HG03558 (cell line): ENCODE measurements around the gene OBSL1.

Experiments used
- ATAC-seq: cut with Tn5 transposase; IDR thresholded peaks from one replicate; pipeline ENCODE4 v1.9.1; 2021; ENCODE audit warnings: moderate number of reproducible peaks; ENCODE audit not compliant: unreplicated experiment; ENCODE audit errors: extremely low read depth

Gene OBSL1

GRCh38 chr2:219516888-219517287 lies 54.5 kb downstream of the OBSL1 start:
- ATAC-seq: no peak

- ATAC-seq: no peak
These were observed 55.3 kb downstream of the OBSL1 start for GRCh38 chr2:219515874-219516629.

GRCh38 chr2:219514836-219515235 lies 56.5 kb downstream of the OBSL1 start:
- no peak for ATAC-seq

- ATAC-seq: no peak
These were observed 57.1 kb downstream of the OBSL1 start, which contains the start of gene ASIC4 for GRCh38 chr2:219514196-219514761. TSS of gene ASIC4 (plus strand) at chr2:219514482. CDS start at chr2:219514725, 243 bp downstream.

- ATAC-seq: no peak
These were observed 57.6 kb downstream of the OBSL1 start for GRCh38 chr2:219513787-219514186.

- ATAC-seq: no peak
These were observed 58.7 kb downstream of the OBSL1 start for GRCh38 chr2:219512524-219513216.

- ATAC-seq: no peak
These were observed 59.6 kb downstream of the OBSL1 start for GRCh38 chr2:219511547-219512325.

- ATAC-seq: no peak
These were observed 60.7 kb downstream of the OBSL1 start for GRCh38 chr2:219510512-219511135.

GRCh38 chr2:219509780-219510511 lies 61.4 kb downstream of the OBSL1 start:
- ATAC-seq: no peak

- no peak for ATAC-seq
These were observed 62.2 kb downstream of the OBSL1 start for GRCh38 chr2:219508971-219509779.

GRCh38 chr2:219508444-219508734 lies 63.0 kb downstream of the OBSL1 start:
- no peak for ATAC-seq

- ATAC-seq: no peak
These were observed 63.5 kb downstream of the OBSL1 start for GRCh38 chr2:219507581-219508443.

- ATAC-seq: no peak
These were observed 64.4 kb downstream of the OBSL1 start for GRCh38 chr2:219506802-219507526.

GRCh38 chr2:219506153-219506801 lies 65.1 kb downstream of the OBSL1 start:
- ATAC-seq: no peak

GRCh38 chr2:219505585-219505984 lies 65.8 kb downstream of the OBSL1 start:
- no peak for ATAC-seq

GRCh38 chr2:219502618-219503017 lies 68.7 kb downstream of the OBSL1 start:
- ATAC-seq: no peak

- no peak for ATAC-seq
These were observed 69.5 kb downstream of the OBSL1 start for GRCh38 chr2:219501849-219502248.
